KG1 (cell line): Measurements from ENCODE around the gene RAD51.

Experiments
- DNase-seq: peaks from one replicate; lab custom pipeline; 2025; lab: John Stamatoyannopoulos, UW

The RAD51 gene

GRCh38 chr15:40762919-40763800 lies 68.2 kb downstream of the RAD51 start:
- no peak for DNase-seq

- DNase-seq: no peak
Observed at GRCh38 chr15:40763801-40764628, 69.0 kb downstream of the RAD51 start, which contains the start of gene GCHFR. TSS of gene GCHFR (plus strand) at chr15:40764068. CDS start at chr15:40764181, 113 bp downstream.

GRCh38 chr15:40764629-40765103 lies 69.7 kb downstream of the RAD51 start:
- no peak for DNase-seq

- DNase-seq: no peak
Observed at GRCh38 chr15:40766194-40766815, 71.3 kb downstream of the RAD51 start.

- no peak for DNase-seq
Observed at GRCh38 chr15:40766906-40767837, 72.2 kb downstream of the RAD51 start.

GRCh38 chr15:40767838-40768500 lies 73.0 kb downstream of the RAD51 start:
- no peak for DNase-seq

- no peak for DNase-seq
Observed at GRCh38 chr15:40768521-40769273, 73.7 kb downstream of the RAD51 start.

GRCh38 chr15:40769274-40770146 lies 74.5 kb downstream of the RAD51 start, which contains the start of gene C15orf62:
TSS of gene C15orf62 (plus strand) at chr15:40769980. CDS start at chr15:40770496, 516 bp downstream.
- peak; percentile 50 for DNase-seq

GRCh38 chr15:40770147-40770721 lies 75.3 kb downstream of the RAD51 start:
- DNase-seq: no peak

- no peak for DNase-seq
Observed at GRCh38 chr15:40771242-40771641, 76.3 kb downstream of the RAD51 start.

- no peak for DNase-seq
Observed at GRCh38 chr15:40772014-40772413, 77.0 kb downstream of the RAD51 start.

- DNase-seq: no peak
Observed at GRCh38 chr15:40773496-40773895, 78.5 kb downstream of the RAD51 start.

GRCh38 chr15:40773902-40774301 lies 78.9 kb downstream of the RAD51 start:
- no peak for DNase-seq

- no peak for DNase-seq
Observed at GRCh38 chr15:40775007-40775406, 80.0 kb downstream of the RAD51 start.

GRCh38 chr15:40775740-40776536 lies 81.0 kb downstream of the RAD51 start:
- no peak for DNase-seq

- DNase-seq: no peak
Observed at GRCh38 chr15:40776537-40777141, 81.7 kb downstream of the RAD51 start.
